Panc1 (cell line): ENCODE measurements around the gene KLHL24. TPM values are rescaled to one million over a fixed set of nuclear protein-coding genes. Genes with fewer than 3 reads are reported as not detected.

Experiments used
- ATAC-seq: fragments of 200-7000 bp; cut with Tn5 transposase; 2 replicates; pipeline ENCODE4 v1.9.1; 2020; ENCODE audit warnings: mild to moderate bottlenecking, moderate library complexity
- Bru-seq: library from RNA; stranded (reverse); fragments of 400-500 nt; gene quantifications from one replicate; lab custom pipeline; 2021; lab: Mats Ljungman, UMichigan
- BruChase-seq, 2 experiments: library from RNA; stranded (reverse); fragments of 400-500 nt; gene quantifications; one replicate each; lab custom pipeline; 2021; lab: Mats Ljungman, UMichigan
- BruUV-seq: library from RNA; stranded (reverse); fragments of 400-500 nt; replicated peaks from 2 replicates; lab custom pipeline; 2021; lab: Mats Ljungman, UMichigan
- CTCF ChIA-PET: fragments of 300-600 bp; sonication (Branson Sonifier 250); formaldehyde crosslinking; loops from one replicate; lab custom pipeline; 2022; ENCODE audit warnings: antibody characterized with exemption; lab: Charles Lee
- POLR2A ChIA-PET: fragments of 300-600 bp; sonication (Branson Sonifier 250); formaldehyde crosslinking; loops from one replicate; lab custom pipeline; 2022; ENCODE audit warnings: antibody characterized with exemption; lab: Charles Lee
- DNase-seq: peaks from one replicate; pipeline ENCODE4 v3.0.0-alpha.2; 2010; ENCODE audit warnings: low read depth, low spot score
- H3K27ac ChIP-seq: 2 replicates; pipeline ENCODE4 v1.5.1; 2011; ENCODE audit warnings: mild to moderate bottlenecking, low read length, inconsistent platforms
- H3K27me3 ChIP-seq: fragments of 200-500 bp; sonication (Bioruptor generic); 2 replicates; pipeline ENCODE4 v1.6.0; 2014; ENCODE audit warnings: low read length, inconsistent platforms; ENCODE audit not compliant: control insufficient read depth, insufficient read depth
- H3K36me3 ChIP-seq: fragments of 200-500 bp; sonication (Bioruptor generic); 2 replicates; pipeline ENCODE4 v1.5.1; 2014; ENCODE audit warnings: inconsistent platforms, mild to moderate bottlenecking, low read length, moderate library complexity; ENCODE audit not compliant: control insufficient read depth, insufficient read depth
- H3K4me1 ChIP-seq: 2 replicates; pipeline ENCODE4 v1.5.1; 2011; ENCODE audit warnings: inconsistent platforms, mild to moderate bottlenecking, low read length, moderate library complexity; ENCODE audit not compliant: control insufficient read depth, insufficient read depth
- H3K4me3 ChIP-seq, 2 experiments: 2 replicates each; pipeline ENCODE4 v1.5.1; 2011 to 2012; ENCODE audit warnings: low read depth in 2 of 2, low read length in 2 of 2, mild to moderate bottlenecking in 2 of 2, inconsistent platforms in 1 of 2, moderate library complexity in 1 of 2
- H3K9me3 ChIP-seq: fragments of 200-500 bp; sonication (Bioruptor generic); 2 replicates; pipeline ENCODE4 v1.5.1; 2014; ENCODE audit warnings: low read depth, mild to moderate bottlenecking, inconsistent platforms, low read length, moderate library complexity; ENCODE audit not compliant: control insufficient read depth, insufficient read depth
- CTCF ChIP-seq: fragments of 450-650 bp; IDR thresholded peaks from 2 replicates; pipeline ENCODE4 v1.5.1; 2017; ENCODE audit warnings: mild to moderate bottlenecking
- POLR2AphosphoS5 ChIP-seq: IDR thresholded peaks from 2 replicates; pipeline ENCODE4 v1.6.1; 2012; ENCODE audit warnings: mild to moderate bottlenecking, low read depth, low read length, moderate library complexity
- REST ChIP-seq, 2 experiments: IDR thresholded peaks; 2 replicates each; pipeline ENCODE4 v1.6.1; 2011 to 2012; ENCODE audit warnings: low read depth in 2 of 2, control low read depth in 1 of 2, low read length in 1 of 2, mild to moderate bottlenecking in 1 of 2, moderate library complexity in 1 of 2; ENCODE audit not compliant: insufficient read depth in 1 of 2
- SIN3A ChIP-seq: IDR thresholded peaks from 2 replicates; pipeline ENCODE4 v1.6.1; 2012; ENCODE audit warnings: low read depth, mild to moderate bottlenecking, low read length, moderate library complexity, borderline replicate concordance; ENCODE audit not compliant: insufficient read depth
- TCF7L2 ChIP-seq: IDR thresholded peaks from 2 replicates; pipeline ENCODE4 v1.6.1; 2011; ENCODE audit warnings: mild to moderate bottlenecking, low read depth, low read length, inconsistent platforms
- in situ Hi-C: cut with HindIII; loops from 2 replicates; pipeline ENCODE4 v1.10.0; 2016; ENCODE audit warnings: low sequenced_read_pairs, low pct_unique_long_range_greater_than_20kb
- intact Hi-C: fragments of 100-400 bp; cut with micrococcal nuclease; formaldehyde crosslinking; loops from one replicate; pipeline ENCODE4 v1.10.0; 2022; ENCODE audit not compliant: unreplicated experiment
- long read RNA-seq: library from polyadenylated mRNA; unstranded; transcript quantifications from one replicate; pipeline ENCODE4 v2.0.0, GENCODE V29; 2021; ENCODE audit not compliant: unreplicated experiment
- polyA plus RNA-seq: library from polyadenylated mRNA; unstranded; fragments of >200 nt; gene quantifications from one replicate; pipeline ENCODE4 v1.2.1, GENCODE V29; 2012; ENCODE audit warnings: missing spikeins; ENCODE audit not compliant: insufficient read length
- total RNA-seq: library from RNA; stranded (reverse); gene quantifications from one replicate; pipeline ENCODE4 v1.2.1, GENCODE V29; 2021; ENCODE audit not compliant: unreplicated experiment

The KLHL24 gene
- 42.0 TPM for total RNA-seq
- 18.8 TPM for polyA plus RNA-seq
- percentile 86 among the genes with signal in this experiment for Bru-seq, nascent RNA
- percentile 87 among the genes with signal in this experiment for BruChase-seq, experiment 1, labeled RNA remaining after a 2-hour chase
- BruChase-seq, experiment 2, labeled RNA remaining after a 6-hour chase, result percentile 82 among the genes with signal in this experiment
- long read RNA-seq, full-length matches to known transcripts, result 32 of 62 reads
- long read RNA-seq, partial matches to known transcripts, result 2 of 62 reads
- long read RNA-seq, other reads (novel, unspliced or antisense), result 28 of 62 reads

GRCh38 chr3:183635431-183636220 lies at the start of gene KLHL24:
Gene KLHL24, plus strand, starts transcription at chr3:183635623. Its CDS starts 14,734 bp downstream, at chr3:183650357.
- CTCF ChIA-PET, result interaction anchor here (1.1 kb wide), 1 partner anchor 13 kb away, joined by 3 read pairs; no protein-coding TSS in a partner anchor
- Histone ChIP-seq H3K4me1 (peaks cover 16% of the 10 kb centered on the region), H3K9me3 (no peaks in the 10 kb centered on the region), H3K4me3 (peak within 1 kb of the TSS; percentile 74 to 87), H3K36me3 (no peaks in the 10 kb centered on the region), H3K27me3 (no peaks in the 10 kb centered on the region), H3K27ac (peak within 1 kb of the TSS; percentile 82)
- POLR2A ChIA-PET, result interaction anchor here (1.0 kb wide), 1 partner anchor 26 kb away, joined by 4 read pairs; no protein-coding TSS in a partner anchor
- in situ Hi-C loops, result no loop called here
- TF ChIP-seq POLR2AphosphoS5, result peak; percentile 61
- TF ChIP-seq REST (IDR thresholded peaks at IDR 0.05; ENCODE audit: insufficient read depth in 1 of 2, low read depth in 2 of 2, low read length in 1 of 2), result no peak
- peak; percentile 99 for TF ChIP-seq SIN3A
- no peak for TF ChIP-seq CTCF
- peak; percentile 53; the same call in 1 of the 2 replicates for TF ChIP-seq TCF7L2
- peak; percentile 92 for ATAC-seq
- no TSS peak for BruUV-seq
- DNase-seq, result peak; percentile 75
- intact Hi-C loops, result loop anchor here (5.0 kb wide), 2 partner anchors 62 to 132 kb away; partner anchors contain the start of gene YEATS2

- ATAC-seq (no peak), DNase-seq (no peak)
- Histone ChIP-seq H3K36me3 (no peaks in the 10 kb centered on the region), H3K4me3 (no peak overlapping the region), H3K27ac (no peak overlapping the region), H3K27me3 (no peaks in the 10 kb centered on the region), H3K9me3 (no peaks in the 10 kb centered on the region), H3K4me1 (no peaks in the 10 kb centered on the region)
- in situ Hi-C loops, result no loop called here
- POLR2A ChIA-PET, result no interaction called here
- CTCF ChIA-PET, result no interaction called here
- intact Hi-C loops, result no loop called here
- TF ChIP-seq POLR2AphosphoS5 (no peak), TCF7L2 (no peak), CTCF (no peak), SIN3A (no peak), REST (IDR thresholded peaks at IDR 0.05; ENCODE audit: insufficient read depth in 1 of 2, low read depth in 2 of 2, low read length in 1 of 2) (no peak)
- no TSS peak for BruUV-seq
Observed at GRCh38 chr3:183586477-183586876, 48.9 kb upstream of the KLHL24 start.
